ENCODE data around the gene SMARCA2. TPM values are rescaled to one million over a fixed set of nuclear protein-coding genes. Genes with fewer than 3 reads are reported as not detected.

The SMARCA2 gene
- total and polyA plus RNA-seq, 4 donors: 18.8 to 67.0 (median 41.1) TPM

- Histone ChIP-seq H3K9me3 (ENCODE audit: control insufficient read depth in 4 of 4, low read length in 3 of 4) (no peaks in the 10 kb centered on the region), H3K27ac (ENCODE audit: low read depth in 1 of 2, low read length in 2 of 2) (no peak overlapping the region), H3K9ac (ENCODE audit: low read depth in 1 of 2, low read length in 2 of 2) (no peak overlapping the region), H3K27me3 (ENCODE audit: control insufficient read depth in 4 of 4, insufficient read depth in 4 of 4, low read length in 3 of 4) (no peaks in the 10 kb centered on the region), H3K36me3 (ENCODE audit: control insufficient read depth in 4 of 4, insufficient read depth in 3 of 4, low read depth in 1 of 4, low read length in 3 of 4) (peaks cover 0 to 3% (median 0%) of the 10 kb centered on the region in 4 donors), H3K4me3 (ENCODE audit: low read depth in 1 of 3, low read length in 3 of 3) (no peak overlapping the region), H3K4me1 (ENCODE audit: control insufficient read depth in 4 of 4, insufficient read depth in 4 of 4, low read length in 3 of 4) (peaks cover 0 to 19% (median 2%) of the 10 kb centered on the region in 4 donors)
- WGBS: 77% methylated on average over 5 of the region's 5 CpGs
- no peak for DNase-seq (ENCODE audit: low spot score)
- TF ChIP-seq MAX (IDR thresholded peaks at IDR 0.05): no peak
- no peak for TF ChIP-seq YY1 (IDR thresholded peaks at IDR 0.05)
- TF ChIP-seq CTCF (IDR thresholded peaks at IDR 0.05; ENCODE audit: low read depth, low read length, missing input control): no peak
- TF ChIP-seq, protein P1, sequence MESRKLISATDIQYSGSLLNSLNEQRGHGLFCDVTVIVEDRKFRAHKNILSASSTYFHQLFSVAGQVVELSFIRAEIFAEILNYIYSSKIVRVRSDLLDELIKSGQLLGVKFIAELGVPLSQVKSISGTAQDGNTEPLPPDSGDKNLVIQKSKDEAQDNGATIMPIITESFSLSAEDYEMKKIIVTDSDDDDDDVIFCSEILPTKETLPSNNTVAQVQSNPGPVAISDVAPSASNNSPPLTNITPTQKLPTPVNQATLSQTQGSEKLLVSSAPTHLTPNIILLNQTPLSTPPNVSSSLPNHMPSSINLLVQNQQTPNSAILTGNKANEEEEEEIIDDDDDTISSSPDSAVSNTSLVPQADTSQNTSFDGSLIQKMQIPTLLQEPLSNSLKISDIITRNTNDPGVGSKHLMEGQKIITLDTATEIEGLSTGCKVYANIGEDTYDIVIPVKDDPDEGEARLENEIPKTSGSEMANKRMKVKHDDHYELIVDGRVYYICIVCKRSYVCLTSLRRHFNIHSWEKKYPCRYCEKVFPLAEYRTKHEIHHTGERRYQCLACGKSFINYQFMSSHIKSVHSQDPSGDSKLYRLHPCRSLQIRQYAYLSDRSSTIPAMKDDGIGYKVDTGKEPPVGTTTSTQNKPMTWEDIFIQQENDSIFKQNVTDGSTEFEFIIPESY (IDR thresholded peaks at IDR 0.05): no peak
- no peak for TF ChIP-seq NR2F2 (IDR thresholded peaks at IDR 0.05)
Observed at GRCh38 chr9:2155966-2156365, 140.8 kb downstream of the SMARCA2 start.

- H3K27ac ChIP-seq (ENCODE audit: low read depth in 1 of 2, low read length in 2 of 2): peak overlapping the region; percentile 57 to 58
- no peak for DNase-seq (ENCODE audit: low spot score)
- H3K4me1 ChIP-seq (ENCODE audit: control insufficient read depth in 4 of 4, insufficient read depth in 4 of 4, low read length in 3 of 4): peaks cover 0 to 19% (median 2%) of the 10 kb centered on the region in 4 donors
- TF ChIP-seq MAX (IDR thresholded peaks at IDR 0.05) (peak; percentile 16), RXRA (IDR thresholded peaks at IDR 0.05) (no peak)
- H3K9ac ChIP-seq (ENCODE audit: low read depth in 1 of 2, low read length in 2 of 2): no peak overlapping the region
- WGBS: 35% methylated on average over 20 of the region's 20 CpGs
- H3K27me3 ChIP-seq (ENCODE audit: control insufficient read depth in 4 of 4, insufficient read depth in 4 of 4, low read length in 3 of 4): no peaks in the 10 kb centered on the region
- no peaks in the 10 kb centered on the region for H3K9me3 ChIP-seq (ENCODE audit: control insufficient read depth in 4 of 4, low read length in 3 of 4)
- peak overlapping the region in 2 of 3 donors; percentile 35 to 36 for H3K4me3 ChIP-seq (ENCODE audit: low read depth in 1 of 3, low read length in 3 of 3)
- peaks cover 0 to 9% (median 5%) of the 10 kb centered on the region in 4 donors for H3K36me3 ChIP-seq (ENCODE audit: control insufficient read depth in 4 of 4, insufficient read depth in 3 of 4, low read depth in 1 of 4, low read length in 3 of 4)
Observed at GRCh38 chr9:2157277-2158110, 142.3 kb downstream of the SMARCA2 start.

DNA sequence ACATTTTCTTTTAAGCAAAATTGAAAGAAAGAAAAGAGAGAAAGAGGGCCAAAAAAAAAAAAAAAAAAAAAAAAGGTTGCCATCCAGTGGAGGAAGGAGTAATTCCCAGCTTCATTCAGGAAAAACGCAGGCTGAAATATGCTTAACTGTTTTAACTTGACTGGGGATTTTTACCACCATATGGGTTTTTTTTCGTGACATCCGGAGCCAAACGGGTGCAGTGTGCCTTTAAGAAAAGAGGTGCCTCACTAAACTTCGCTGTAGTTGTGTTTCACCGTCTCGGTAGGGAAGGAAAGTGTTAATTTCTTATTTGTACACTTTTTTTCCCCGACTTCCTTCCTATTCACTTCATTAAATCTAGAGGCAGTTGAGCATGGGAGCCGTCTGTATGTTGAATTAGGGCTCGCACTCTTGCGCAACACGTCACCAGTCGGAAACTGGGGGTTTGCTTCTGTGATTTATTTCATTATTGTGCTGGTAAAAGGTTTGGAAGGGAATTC, 143.0 kb downstream of the SMARCA2 start:
- peak overlapping the region in 2 of 3 donors; percentile 35 to 36 for H3K4me3 ChIP-seq (ENCODE audit: low read depth in 1 of 3, low read length in 3 of 3)
- TF ChIP-seq SP1 (IDR thresholded peaks at IDR 0.05) (no peak), HNF4A (conservative IDR thresholded peaks at IDR 0.05) (no peak), CTCF (IDR thresholded peaks at IDR 0.05; ENCODE audit: low read depth, low read length, missing input control) (no peak), HNF4G (IDR thresholded peaks at IDR 0.05) (no peak), FOXA1 (IDR thresholded peaks at IDR 0.05) (no peak)
- TF ChIP-seq, protein P1 (IDR thresholded peaks at IDR 0.05): no peak
- TF ChIP-seq, protein P2, sequence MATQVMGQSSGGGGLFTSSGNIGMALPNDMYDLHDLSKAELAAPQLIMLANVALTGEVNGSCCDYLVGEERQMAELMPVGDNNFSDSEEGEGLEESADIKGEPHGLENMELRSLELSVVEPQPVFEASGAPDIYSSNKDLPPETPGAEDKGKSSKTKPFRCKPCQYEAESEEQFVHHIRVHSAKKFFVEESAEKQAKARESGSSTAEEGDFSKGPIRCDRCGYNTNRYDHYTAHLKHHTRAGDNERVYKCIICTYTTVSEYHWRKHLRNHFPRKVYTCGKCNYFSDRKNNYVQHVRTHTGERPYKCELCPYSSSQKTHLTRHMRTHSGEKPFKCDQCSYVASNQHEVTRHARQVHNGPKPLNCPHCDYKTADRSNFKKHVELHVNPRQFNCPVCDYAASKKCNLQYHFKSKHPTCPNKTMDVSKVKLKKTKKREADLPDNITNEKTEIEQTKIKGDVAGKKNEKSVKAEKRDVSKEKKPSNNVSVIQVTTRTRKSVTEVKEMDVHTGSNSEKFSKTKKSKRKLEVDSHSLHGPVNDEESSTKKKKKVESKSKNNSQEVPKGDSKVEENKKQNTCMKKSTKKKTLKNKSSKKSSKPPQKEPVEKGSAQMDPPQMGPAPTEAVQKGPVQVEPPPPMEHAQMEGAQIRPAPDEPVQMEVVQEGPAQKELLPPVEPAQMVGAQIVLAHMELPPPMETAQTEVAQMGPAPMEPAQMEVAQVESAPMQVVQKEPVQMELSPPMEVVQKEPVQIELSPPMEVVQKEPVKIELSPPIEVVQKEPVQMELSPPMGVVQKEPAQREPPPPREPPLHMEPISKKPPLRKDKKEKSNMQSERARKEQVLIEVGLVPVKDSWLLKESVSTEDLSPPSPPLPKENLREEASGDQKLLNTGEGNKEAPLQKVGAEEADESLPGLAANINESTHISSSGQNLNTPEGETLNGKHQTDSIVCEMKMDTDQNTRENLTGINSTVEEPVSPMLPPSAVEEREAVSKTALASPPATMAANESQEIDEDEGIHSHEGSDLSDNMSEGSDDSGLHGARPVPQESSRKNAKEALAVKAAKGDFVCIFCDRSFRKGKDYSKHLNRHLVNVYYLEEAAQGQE (IDR thresholded peaks at IDR 0.05): no peak
- no peaks in the 10 kb centered on the region for H3K9me3 ChIP-seq (ENCODE audit: control insufficient read depth in 4 of 4, low read length in 3 of 4)
- H3K4me1 ChIP-seq (ENCODE audit: control insufficient read depth in 4 of 4, insufficient read depth in 4 of 4, low read length in 3 of 4): peaks cover 0 to 19% (median 2%) of the 10 kb centered on the region in 4 donors
- H3K36me3 ChIP-seq (ENCODE audit: control insufficient read depth in 4 of 4, insufficient read depth in 3 of 4, low read depth in 1 of 4, low read length in 3 of 4): peaks cover 0 to 15% (median 11%) of the 10 kb centered on the region in 4 donors
- WGBS: 30% methylated on average over 13 of the region's 13 CpGs
- DNase-seq (ENCODE audit: low spot score): no peak
- H3K27me3 ChIP-seq (ENCODE audit: control insufficient read depth in 4 of 4, insufficient read depth in 4 of 4, low read length in 3 of 4): no peaks in the 10 kb centered on the region
- peak overlapping the region in 1 of 2 donors; percentile 73 for H3K9ac ChIP-seq (ENCODE audit: low read depth in 1 of 2, low read length in 2 of 2)
- peak overlapping the region; percentile 57 to 58 for H3K27ac ChIP-seq (ENCODE audit: low read depth in 1 of 2, low read length in 2 of 2)

All from liver (tissue), 9 donors.